Hair follicle dermal papilla cell (primary cell): ENCODE data around the gene TM4SF1. TPM values are rescaled to one million over a fixed set of nuclear protein-coding genes. Genes with fewer than 3 reads are reported as not detected.

Experiments
- total RNA-seq: library from RNA; depleted of rRNA; stranded (reverse); fragments of >200 nt; gene quantifications from 2 replicates; pipeline ENCODE4 v1.2.3, GENCODE V29; 2012

Gene TM4SF1, protein sequence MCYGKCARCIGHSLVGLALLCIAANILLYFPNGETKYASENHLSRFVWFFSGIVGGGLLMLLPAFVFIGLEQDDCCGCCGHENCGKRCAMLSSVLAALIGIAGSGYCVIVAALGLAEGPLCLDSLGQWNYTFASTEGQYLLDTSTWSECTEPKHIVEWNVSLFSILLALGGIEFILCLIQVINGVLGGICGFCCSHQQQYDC
- 1.3 and 3.8 TPM in 2 replicates for total RNA-seq

GRCh38 chr3:149377408-149378364, at the start of gene TM4SF1:
TSS of gene TM4SF1 (minus strand) at chr3:149377649. CDS start at chr3:149377547, 102 bp downstream.

GRCh38 chr3:149333176-149333859, 44.1 kb downstream of the TM4SF1 start, which contains the start of gene TM4SF18:
TSS of gene TM4SF18 (minus strand) at chr3:149333636. CDS start at chr3:149333382, 254 bp downstream.

Other genes starting within 250 kb of the TM4SF1 start
- 26.6 and 31.0 TPM in 2 replicates for gene HPS3, start 248.0 kb downstream of the TM4SF1 start, total RNA-seq
- gene CP, start 155.8 kb downstream of the TM4SF1 start, total RNA-seq = 0.61 and 4.1 TPM in 2 replicates
- 0.12 and 0.32 TPM in 2 replicates for gene TM4SF18, start 44.0 kb downstream of the TM4SF1 start, total RNA-seq
- 0.36 and 0.65 TPM in 2 replicates for gene TM4SF4, start 97.0 kb upstream of the TM4SF1 start, total RNA-seq